ENCODE measurements around the gene CDH4.

Gene CDH4

GRCh38 chr20:61508301-61509096, 256.4 kb downstream of the CDH4 start:
- DNase-seq (ENCODE audit: extremely low read depth in 1 of 2, low read depth in 1 of 2), result no peak

GRCh38 chr20:61510778-61511330, 258.8 kb downstream of the CDH4 start:
- DNase-seq (ENCODE audit: extremely low read depth in 1 of 2, low read depth in 1 of 2), result no peak

- no peak for DNase-seq (ENCODE audit: extremely low read depth in 1 of 2, low read depth in 1 of 2)
Measured at GRCh38 chr20:61512475-61512874, 260.4 kb downstream of the CDH4 start.

GRCh38 chr20:61513124-61514017, 261.3 kb downstream of the CDH4 start:
- no peak for DNase-seq (ENCODE audit: extremely low read depth in 1 of 2, low read depth in 1 of 2)

- DNase-seq (ENCODE audit: extremely low read depth in 1 of 2, low read depth in 1 of 2), result no peak
Measured at GRCh38 chr20:61514018-61514365, 261.9 kb downstream of the CDH4 start.

- DNase-seq (ENCODE audit: extremely low read depth in 1 of 2, low read depth in 1 of 2), result no peak
Measured at GRCh38 chr20:61514396-61514795, 262.3 kb downstream of the CDH4 start.

GRCh38 chr20:61514805-61515505, 262.9 kb downstream of the CDH4 start:
- no peak for DNase-seq (ENCODE audit: extremely low read depth in 1 of 2, low read depth in 1 of 2)

- DNase-seq (ENCODE audit: extremely low read depth in 1 of 2, low read depth in 1 of 2), result no peak
Measured at GRCh38 chr20:61515922-61516321, 263.9 kb downstream of the CDH4 start.

GRCh38 chr20:61516346-61517208, 264.5 kb downstream of the CDH4 start:
- DNase-seq (ENCODE audit: extremely low read depth in 1 of 2, low read depth in 1 of 2), result no peak

GRCh38 chr20:61517419-61517818, 265.4 kb downstream of the CDH4 start:
- DNase-seq (ENCODE audit: extremely low read depth in 1 of 2, low read depth in 1 of 2), result no peak

- DNase-seq (ENCODE audit: extremely low read depth in 1 of 2, low read depth in 1 of 2), result no peak
Measured at GRCh38 chr20:61518424-61518951, 266.4 kb downstream of the CDH4 start.

- DNase-seq (ENCODE audit: extremely low read depth in 1 of 2, low read depth in 1 of 2), result no peak
Measured at GRCh38 chr20:61519488-61519887, 267.4 kb downstream of the CDH4 start.

- DNase-seq (ENCODE audit: extremely low read depth in 1 of 2, low read depth in 1 of 2), result no peak
Measured at GRCh38 chr20:61520076-61520892, 268.2 kb downstream of the CDH4 start.

- DNase-seq (ENCODE audit: extremely low read depth in 1 of 2, low read depth in 1 of 2), result no peak
Measured at GRCh38 chr20:61520893-61521460, 268.9 kb downstream of the CDH4 start.

GRCh38 chr20:61521687-61522420, 269.8 kb downstream of the CDH4 start:
- DNase-seq (ENCODE audit: extremely low read depth in 1 of 2, low read depth in 1 of 2), result no peak

- no peak for DNase-seq (ENCODE audit: extremely low read depth in 1 of 2, low read depth in 1 of 2)
Measured at GRCh38 chr20:61522498-61523090, 270.5 kb downstream of the CDH4 start.

- DNase-seq (ENCODE audit: extremely low read depth in 1 of 2, low read depth in 1 of 2), result no peak
Measured at GRCh38 chr20:61523145-61523544, 271.1 kb downstream of the CDH4 start.

All from activated CD8-positive, alpha-beta memory T cell treated with anti-CD3 and anti-CD28 coated beads for 1 hour (primary cell).